ENCODE measurements around the gene PHLDB2.

PHLDB2 gene

GRCh38 chr3:111965484-111965883, 106.4 kb downstream of the PHLDB2 start:
- no peak for DNase-seq (ENCODE audit: low read depth)

GRCh38 chr3:111967068-111967467, 108.0 kb downstream of the PHLDB2 start:
- no peak for DNase-seq (ENCODE audit: low read depth)

GRCh38 chr3:111967651-111968274, 108.7 kb downstream of the PHLDB2 start:
- peak; percentile 70 for DNase-seq (ENCODE audit: low read depth)

- no peak for DNase-seq (ENCODE audit: low read depth)
Observed at GRCh38 chr3:111968319-111969054, 109.4 kb downstream of the PHLDB2 start.

- no peak for DNase-seq (ENCODE audit: low read depth)
Observed at GRCh38 chr3:111970376-111970775, 111.3 kb downstream of the PHLDB2 start.

GRCh38 chr3:111971533-111972130, 112.6 kb downstream of the PHLDB2 start:
- DNase-seq (ENCODE audit: low read depth) = no peak

- DNase-seq (ENCODE audit: low read depth) = no peak
Observed at GRCh38 chr3:111972891-111973290, 113.8 kb downstream of the PHLDB2 start.

- DNase-seq (ENCODE audit: low read depth) = no peak
Observed at GRCh38 chr3:111975131-111975530, 116.1 kb downstream of the PHLDB2 start.

GRCh38 chr3:111976254-111976653, 117.2 kb downstream of the PHLDB2 start:
- DNase-seq (ENCODE audit: low read depth) = no peak

- peak; percentile 96 for DNase-seq (ENCODE audit: low read depth)
Observed at GRCh38 chr3:111978583-111979433, 119.7 kb downstream of the PHLDB2 start, which contains the start of gene ABHD10. Gene ABHD10 (plus strand): TSS chr3:111979026. CDS start chr3:111979062, 36 bp downstream.

- no peak for DNase-seq (ENCODE audit: low read depth)
Observed at GRCh38 chr3:111979434-111980038, 120.5 kb downstream of the PHLDB2 start.

- DNase-seq (ENCODE audit: low read depth) = no peak
Observed at GRCh38 chr3:111980716-111981456, 121.8 kb downstream of the PHLDB2 start.

GRCh38 chr3:111981457-111981763, 122.3 kb downstream of the PHLDB2 start:
- DNase-seq (ENCODE audit: low read depth) = no peak

- DNase-seq (ENCODE audit: low read depth) = no peak
Observed at GRCh38 chr3:111984636-111985298, 125.7 kb downstream of the PHLDB2 start.

GRCh38 chr3:111986800-111987199, 127.7 kb downstream of the PHLDB2 start:
- no peak for DNase-seq (ENCODE audit: low read depth)

- DNase-seq (ENCODE audit: low read depth) = no peak
Observed at GRCh38 chr3:111989061-111989678, 130.1 kb downstream of the PHLDB2 start.

GRCh38 chr3:111993038-111993437, 134.0 kb downstream of the PHLDB2 start:
- no peak for DNase-seq (ENCODE audit: low read depth)

GRCh38 chr3:111998636-111999483, 139.8 kb downstream of the PHLDB2 start, which contains the start of gene TAGLN3:
Gene TAGLN3 (plus strand): TSS chr3:111998922. CDS start chr3:111999423, 501 bp downstream.
- no peak for DNase-seq (ENCODE audit: low read depth)

Measured in stimulated activated CD8-positive, alpha-beta memory T cell treated with anti-CD3 and anti-CD28 coated beads, Interleukin-4, amount 100 ng/mL, for 24 hours (primary cell).